ENCODE data around the gene NOTCH2.

GRCh38 chr1:119914071-119914470 is 155.4 kb downstream of the NOTCH2 start:
- TF ChIP-seq CTCF (IDR thresholded peaks at IDR 0.05 in 4 of 5, conservative IDR thresholded peaks at IDR 0.05 in 1 of 5) (no peak), POLR2A (IDR thresholded peaks at IDR 0.05) (no peak)

Data from gastrocnemius medialis (tissue), 4 donors.